ENCODE data around the gene NATD1. TPM values are rescaled to one million over a fixed set of nuclear protein-coding genes. Genes with fewer than 3 reads are reported as not detected.
A peak's percentile ranks its signal among the peaks of the same experiment; 100 is the strongest.

Gene NATD1
- total and polyA plus RNA-seq, 9 of the 15 experiments (the other 6 are each of a cell fraction or from before 2014, with no cell fraction given), result 0.24 to 5.4 (median 1.6) TPM

GRCh38 chr17:21275579-21276263 lies 22.5 kb upstream of the NATD1 start (continued):
- TF ChIP-seq ATF3 (IDR thresholded peaks at IDR 0.05) (no peak), ATF3 (CRISPR knock-in tag; conservative IDR thresholded peaks at IDR 0.05) (no peak), ELF1 (tag; IDR thresholded peaks at IDR 0.05) (no peak), USF2 (CRISPR knock-in tag; IDR thresholded peaks at IDR 0.05) (peak; percentile 99), CBFA2T2 (conservative IDR thresholded peaks at IDR 0.05) (peak; percentile 56), THRA (IDR thresholded peaks at IDR 0.05) (no peak), HNRNPH1 (optimal IDR thresholded peaks at IDR 0.05; ENCODE audit: low read depth, low read length) (no peak), HNRNPUL1 (IDR thresholded peaks at IDR 0.05; ENCODE audit: low read length) (no peak), ZC3H4 (CRISPR knock-in tag; IDR thresholded peaks at IDR 0.05; ENCODE audit: borderline replicate concordance) (no peak), ELK3 (CRISPR knock-in tag; IDR thresholded peaks at IDR 0.05) (no peak), ERF (CRISPR knock-in tag; IDR thresholded peaks at IDR 0.05) (0 out of 2 replicates have a peak, but pooled peaks have one; percentile 58), ETV6 (IDR thresholded peaks at IDR 0.05; ENCODE audit: borderline replicate concordance in 1 of 2, low read depth in 2 of 2, low read length in 1 of 2) (no peak), ETV6 (CRISPR knock-in tag; IDR thresholded peaks at IDR 0.05; ENCODE audit: borderline replicate concordance) (no peak), SRF (CRISPR knock-in tag; IDR thresholded peaks at IDR 0.05) (no peak), HMG20B (CRISPR knock-in tag; IDR thresholded peaks at IDR 0.05) (no peak), STAT6 (CRISPR knock-in tag; IDR thresholded peaks at IDR 0.05) (no peak), RBM34 (IDR thresholded peaks at IDR 0.05; ENCODE audit: borderline replicate concordance, insufficient read depth, low read length) (no peak), ZBTB7A (IDR thresholded peaks at IDR 0.05; ENCODE audit: borderline replicate concordance, control insufficient read depth, low read depth, low read length) (peak; percentile 17; the same call in 1 of the 2 replicates), SRSF7 (optimal IDR thresholded peaks at IDR 0.05; ENCODE audit: low read depth, low read length) (no peak), FOS (IDR thresholded peaks at IDR 0.05; ENCODE audit: extremely low read depth, insufficient read length) (peak; percentile 68), TAF1 (IDR thresholded peaks at IDR 0.05; ENCODE audit: control insufficient read depth, extremely low read depth, insufficient read depth, low read length, severe bottlenecking) (no peak), ZNF436 (CRISPR knock-in tag; IDR thresholded peaks at IDR 0.05) (no peak)

Measured in K562 (cell line).